ENCODE results near the gene PTPN14.

Gene PTPN14

GRCh38 chr1:214391873-214392645, 159.3 kb downstream of the PTPN14 start:
- Histone ChIP-seq H3K36me3 (ENCODE audit: control insufficient read depth, insufficient read depth, low read length) (no peaks in the 10 kb centered on the region), H3K9me3 (ENCODE audit: control insufficient read depth, low read length) (no peaks in the 10 kb centered on the region), H3K27ac (ENCODE audit: insufficient read depth, low read length, poor library complexity, severe bottlenecking) (no peak overlapping the region), H3K4me3 (ENCODE audit: insufficient read depth, low read depth, low read length, poor library complexity, severe bottlenecking) (no peak overlapping the region), H3K4me1 (ENCODE audit: control insufficient read depth, insufficient read depth, low read length, poor library complexity, severe bottlenecking) (no peaks in the 10 kb centered on the region), H3K27me3 (replicated peaks; ENCODE audit: control insufficient read depth, insufficient read depth, low read length, poor library complexity, severe bottlenecking) (no peaks in the 10 kb centered on the region)
- DNase-seq: no peak

- Histone ChIP-seq H3K36me3 (ENCODE audit: control insufficient read depth, insufficient read depth, low read length) (no peaks in the 10 kb centered on the region), H3K27ac (ENCODE audit: insufficient read depth, low read length, poor library complexity, severe bottlenecking) (no peak overlapping the region), H3K4me1 (ENCODE audit: control insufficient read depth, insufficient read depth, low read length, poor library complexity, severe bottlenecking) (no peaks in the 10 kb centered on the region), H3K27me3 (replicated peaks; ENCODE audit: control insufficient read depth, insufficient read depth, low read length, poor library complexity, severe bottlenecking) (no peaks in the 10 kb centered on the region), H3K9me3 (ENCODE audit: control insufficient read depth, low read length) (no peaks in the 10 kb centered on the region), H3K4me3 (ENCODE audit: insufficient read depth, low read depth, low read length, poor library complexity, severe bottlenecking) (no peak overlapping the region)
- DNase-seq: no peak
Measured at GRCh38 chr1:214389734-214390133, 161.7 kb downstream of the PTPN14 start.

GRCh38 chr1:214386747-214387146, 164.7 kb downstream of the PTPN14 start:
- no peak overlapping the region for H3K4me3 ChIP-seq (ENCODE audit: insufficient read depth, low read depth, low read length, poor library complexity, severe bottlenecking)
- no peak overlapping the region for H3K27ac ChIP-seq (ENCODE audit: insufficient read depth, low read length, poor library complexity, severe bottlenecking)
- no peak for DNase-seq
- H3K9me3 ChIP-seq (ENCODE audit: control insufficient read depth, low read length): no peaks in the 10 kb centered on the region
- no peaks in the 10 kb centered on the region for H3K36me3 ChIP-seq (ENCODE audit: control insufficient read depth, insufficient read depth, low read length)
- no peaks in the 10 kb centered on the region for H3K4me1 ChIP-seq (ENCODE audit: control insufficient read depth, insufficient read depth, low read length, poor library complexity, severe bottlenecking)
- no peaks in the 10 kb centered on the region for H3K27me3 ChIP-seq (replicated peaks; ENCODE audit: control insufficient read depth, insufficient read depth, low read length, poor library complexity, severe bottlenecking)

GRCh38 chr1:214386333-214386732, 165.1 kb downstream of the PTPN14 start:
- no peak for DNase-seq
- H3K36me3 ChIP-seq (ENCODE audit: control insufficient read depth, insufficient read depth, low read length): no peaks in the 10 kb centered on the region
- no peaks in the 10 kb centered on the region for H3K4me1 ChIP-seq (ENCODE audit: control insufficient read depth, insufficient read depth, low read length, poor library complexity, severe bottlenecking)
- no peaks in the 10 kb centered on the region for H3K9me3 ChIP-seq (ENCODE audit: control insufficient read depth, low read length)
- H3K4me3 ChIP-seq (ENCODE audit: insufficient read depth, low read depth, low read length, poor library complexity, severe bottlenecking): no peak overlapping the region
- no peaks in the 10 kb centered on the region for H3K27me3 ChIP-seq (replicated peaks; ENCODE audit: control insufficient read depth, insufficient read depth, low read length, poor library complexity, severe bottlenecking)
- H3K27ac ChIP-seq (ENCODE audit: insufficient read depth, low read length, poor library complexity, severe bottlenecking): no peak overlapping the region

- Histone ChIP-seq H3K27me3 (replicated peaks; ENCODE audit: control insufficient read depth, insufficient read depth, low read length, poor library complexity, severe bottlenecking) (no peaks in the 10 kb centered on the region), H3K27ac (ENCODE audit: insufficient read depth, low read length, poor library complexity, severe bottlenecking) (no peak overlapping the region), H3K9me3 (ENCODE audit: control insufficient read depth, low read length) (no peaks in the 10 kb centered on the region), H3K36me3 (ENCODE audit: control insufficient read depth, insufficient read depth, low read length) (no peaks in the 10 kb centered on the region), H3K4me1 (ENCODE audit: control insufficient read depth, insufficient read depth, low read length, poor library complexity, severe bottlenecking) (no peaks in the 10 kb centered on the region), H3K4me3 (ENCODE audit: insufficient read depth, low read depth, low read length, poor library complexity, severe bottlenecking) (no peak overlapping the region)
- no peak for DNase-seq
Measured at GRCh38 chr1:214385428-214385827, 166.0 kb downstream of the PTPN14 start.

- Histone ChIP-seq H3K9me3 (ENCODE audit: control insufficient read depth, low read length) (no peaks in the 10 kb centered on the region), H3K4me1 (ENCODE audit: control insufficient read depth, insufficient read depth, low read length, poor library complexity, severe bottlenecking) (no peaks in the 10 kb centered on the region), H3K27me3 (replicated peaks; ENCODE audit: control insufficient read depth, insufficient read depth, low read length, poor library complexity, severe bottlenecking) (no peaks in the 10 kb centered on the region), H3K4me3 (ENCODE audit: insufficient read depth, low read depth, low read length, poor library complexity, severe bottlenecking) (no peak overlapping the region), H3K36me3 (ENCODE audit: control insufficient read depth, insufficient read depth, low read length) (no peaks in the 10 kb centered on the region), H3K27ac (ENCODE audit: insufficient read depth, low read length, poor library complexity, severe bottlenecking) (no peak overlapping the region)
- no peak for DNase-seq
Measured at GRCh38 chr1:214384373-214385079, 166.9 kb downstream of the PTPN14 start.

- H3K36me3 ChIP-seq (ENCODE audit: control insufficient read depth, insufficient read depth, low read length): no peaks in the 10 kb centered on the region
Measured at GRCh38 chr1:214383381-214384372, 167.7 kb downstream of the PTPN14 start.

GRCh38 chr1:214380986-214381695, 170.3 kb downstream of the PTPN14 start:
- Histone ChIP-seq H3K27me3 (replicated peaks; ENCODE audit: control insufficient read depth, insufficient read depth, low read length, poor library complexity, severe bottlenecking) (no peaks in the 10 kb centered on the region), H3K4me3 (ENCODE audit: insufficient read depth, low read depth, low read length, poor library complexity, severe bottlenecking) (no peak overlapping the region), H3K9me3 (ENCODE audit: control insufficient read depth, low read length) (no peaks in the 10 kb centered on the region), H3K27ac (ENCODE audit: insufficient read depth, low read length, poor library complexity, severe bottlenecking) (no peak overlapping the region), H3K36me3 (ENCODE audit: control insufficient read depth, insufficient read depth, low read length) (no peaks in the 10 kb centered on the region), H3K4me1 (ENCODE audit: control insufficient read depth, insufficient read depth, low read length, poor library complexity, severe bottlenecking) (no peaks in the 10 kb centered on the region)
- no peak for DNase-seq

More at GRCh38 chr1:214383381-214384372, 167.7 kb downstream of the PTPN14 start:
- Histone ChIP-seq H3K9me3 (ENCODE audit: control insufficient read depth, low read length) (no peaks in the 10 kb centered on the region), H3K27ac (ENCODE audit: insufficient read depth, low read length, poor library complexity, severe bottlenecking) (no peak overlapping the region), H3K4me1 (ENCODE audit: control insufficient read depth, insufficient read depth, low read length, poor library complexity, severe bottlenecking) (no peaks in the 10 kb centered on the region), H3K27me3 (replicated peaks; ENCODE audit: control insufficient read depth, insufficient read depth, low read length, poor library complexity, severe bottlenecking) (no peaks in the 10 kb centered on the region), H3K4me3 (ENCODE audit: insufficient read depth, low read depth, low read length, poor library complexity, severe bottlenecking) (no peak overlapping the region)
- no peak for DNase-seq

- H3K27me3 ChIP-seq (replicated peaks; ENCODE audit: control insufficient read depth, insufficient read depth, low read length, poor library complexity, severe bottlenecking): no peaks in the 10 kb centered on the region
- no peak overlapping the region for H3K27ac ChIP-seq (ENCODE audit: insufficient read depth, low read length, poor library complexity, severe bottlenecking)
- no peaks in the 10 kb centered on the region for H3K4me1 ChIP-seq (ENCODE audit: control insufficient read depth, insufficient read depth, low read length, poor library complexity, severe bottlenecking)
- H3K9me3 ChIP-seq (ENCODE audit: control insufficient read depth, low read length): no peaks in the 10 kb centered on the region
- no peak for DNase-seq
- no peak overlapping the region for H3K4me3 ChIP-seq (ENCODE audit: insufficient read depth, low read depth, low read length, poor library complexity, severe bottlenecking)
- no peaks in the 10 kb centered on the region for H3K36me3 ChIP-seq (ENCODE audit: control insufficient read depth, insufficient read depth, low read length)
Measured at GRCh38 chr1:214380396-214380795, 171.0 kb downstream of the PTPN14 start.

All from effector memory CD4-positive, alpha-beta T cell (primary cell).